ENCODE data around the gene RLN3.
"Not testable (repeated sequence)": the region's sequence is repeated elsewhere in the genome, so short reads cannot be mapped to it uniquely, and the experiment has no call there.

RLN3 gene

GRCh38 chr19:13995017-13995728, 32.8 kb upstream of the RLN3 start:
- no peak for DNase-seq (ENCODE audit: low read depth)

GRCh38 chr19:13995878-13996765, 31.8 kb upstream of the RLN3 start:
- DNase-seq (ENCODE audit: low read depth) = no peak

GRCh38 chr19:13996928-13997630, 30.9 kb upstream of the RLN3 start:
- no peak for DNase-seq (ENCODE audit: low read depth)

- DNase-seq (ENCODE audit: low read depth) = no peak
Measured at GRCh38 chr19:13997631-13997962, 30.4 kb upstream of the RLN3 start.

GRCh38 chr19:13998426-13998825, 29.5 kb upstream of the RLN3 start:
- DNase-seq (ENCODE audit: low read depth) = no peak

- DNase-seq (ENCODE audit: low read depth) = no peak
Measured at GRCh38 chr19:13999085-13999484, 28.9 kb upstream of the RLN3 start.

GRCh38 chr19:14000691-14001375, 27.1 kb upstream of the RLN3 start:
- no peak for DNase-seq (ENCODE audit: low read depth)

- no peak for DNase-seq (ENCODE audit: low read depth)
Measured at GRCh38 chr19:14002571-14003250, 25.2 kb upstream of the RLN3 start.

GRCh38 chr19:14003251-14004055, 24.5 kb upstream of the RLN3 start:
- no peak for DNase-seq (ENCODE audit: low read depth)

- DNase-seq (ENCODE audit: low read depth) = no peak
Measured at GRCh38 chr19:14004619-14005348, 23.2 kb upstream of the RLN3 start.

- peak; percentile 85 for DNase-seq (ENCODE audit: low read depth)
Measured at GRCh38 chr19:14005349-14006084, 22.4 kb upstream of the RLN3 start.

GRCh38 chr19:14006085-14006765, 21.7 kb upstream of the RLN3 start, which contains the start of gene RFX1:
Gene RFX1, minus strand, starts transcription at chr19:14006320. Its CDS starts 12,477 bp downstream, at chr19:13993843.
- peak; percentile 97 for DNase-seq (ENCODE audit: low read depth)

GRCh38 chr19:14006766-14007562, 21.0 kb upstream of the RLN3 start:
- DNase-seq (ENCODE audit: low read depth) = peak; percentile 88

- DNase-seq (ENCODE audit: low read depth) = no peak
Measured at GRCh38 chr19:14012378-14012915, 15.5 kb upstream of the RLN3 start.

- DNase-seq (ENCODE audit: low read depth) = no peak
Measured at GRCh38 chr19:14015524-14016035, 12.4 kb upstream of the RLN3 start.

GRCh38 chr19:14019100-14019499, 8.8 kb upstream of the RLN3 start:
- DNase-seq (ENCODE audit: low read depth) = no peak

- not testable (repeated sequence) for DNase-seq (ENCODE audit: low read depth)
Measured at GRCh38 chr19:14019739-14020138, 8.2 kb upstream of the RLN3 start.

All from CMK (cell line).